C4-2B (cell line): ENCODE measurements around the gene TNS3.

Source experiments
- H3K27ac ChIP-seq: fragments of 450-650 bp; 2 replicates; pipeline ENCODE4 v1.5.1; 2017
- CTCF ChIP-seq: fragments of 450-650 bp; conservative IDR thresholded peaks from 2 replicates; pipeline ENCODE4 v1.5.1; 2017; ENCODE audit warnings: mild to moderate bottlenecking
- ZFX ChIP-seq: fragments of 450-650 bp; IDR thresholded peaks from 2 replicates; pipeline ENCODE4 v1.6.1; 2017

The TNS3 gene

GRCh38 chr7:47389923-47390630, 191.8 kb downstream of the TNS3 start:
- TF ChIP-seq ZFX = no peak
- TF ChIP-seq CTCF = no peak
- H3K27ac ChIP-seq = no peak overlapping the region

GRCh38 chr7:47389171-47389922, 192.6 kb downstream of the TNS3 start:
- TF ChIP-seq CTCF = no peak
- H3K27ac ChIP-seq = no peak overlapping the region

- TF ChIP-seq CTCF = no peak
- TF ChIP-seq ZFX = no peak
These were observed 194.4 kb downstream of the TNS3 start for GRCh38 chr7:47387506-47387905.

GRCh38 chr7:47386273-47386835, 195.6 kb downstream of the TNS3 start:
- TF ChIP-seq ZFX (no peak), CTCF (no peak)

More at GRCh38 chr7:47387506-47387905, 194.4 kb downstream of the TNS3 start:
- no peak overlapping the region for H3K27ac ChIP-seq

GRCh38 chr7:47385536-47386125, 196.3 kb downstream of the TNS3 start:
- no peak for TF ChIP-seq ZFX
- no peak for TF ChIP-seq CTCF
- H3K27ac ChIP-seq = no peak overlapping the region

More at GRCh38 chr7:47386273-47386835, 195.6 kb downstream of the TNS3 start:
- H3K27ac ChIP-seq = no peak overlapping the region

- H3K27ac ChIP-seq = no peak overlapping the region
- no peak for TF ChIP-seq ZFX
- TF ChIP-seq CTCF = no peak
These were observed 197.0 kb downstream of the TNS3 start for GRCh38 chr7:47384755-47385535.
